GM23248 (cell line): Measurements from ENCODE around the gene GLI2. TPM values are rescaled to one million over a fixed set of nuclear protein-coding genes. Genes with fewer than 3 reads are reported as not detected.

Experiments used
- DNase-seq: peaks from one replicate; pipeline ENCODE4 v3.0.0-alpha.2; 2015
- H2AFZ ChIP-seq: fragments of 200-600 bp; sonication (generic); 2 replicates; pipeline ENCODE4 v1.6.1; 2016; ENCODE audit warnings: antibody characterized with exemption
- H3F3A ChIP-seq: fragments of 200-600 bp; sonication (generic); 2 replicates; pipeline ENCODE4 v1.6.1; 2016; ENCODE audit warnings: mild to moderate bottlenecking, antibody characterized with exemption, mixed run types; ENCODE audit not compliant: insufficient read depth
- H3K27ac ChIP-seq: fragments of 200-600 bp; sonication (generic); 2 replicates; pipeline ENCODE4 v1.5.1; 2016; ENCODE audit warnings: mild to moderate bottlenecking
- H3K27me3 ChIP-seq: fragments of 200-600 bp; sonication (generic); replicated peaks from 2 replicates; pipeline ENCODE4 v1.6.1; 2016; ENCODE audit warnings: mild to moderate bottlenecking; ENCODE audit not compliant: insufficient read depth
- H3K36me3 ChIP-seq: fragments of 200-600 bp; sonication (generic); 2 replicates; pipeline ENCODE4 v1.6.1; 2016; ENCODE audit warnings: low read depth, mild to moderate bottlenecking
- H3K4me1 ChIP-seq: fragments of 200-600 bp; sonication (generic); 2 replicates; pipeline ENCODE4 v1.6.1; 2016; ENCODE audit warnings: mild to moderate bottlenecking; ENCODE audit not compliant: insufficient read depth
- H3K4me2 ChIP-seq: fragments of 200-600 bp; sonication (generic); one replicate; pipeline ENCODE4 v1.6.1; 2016; ENCODE audit warnings: mild to moderate bottlenecking; ENCODE audit not compliant: unreplicated experiment
- H3K4me3 ChIP-seq: fragments of 200-600 bp; sonication (generic); 2 replicates; pipeline ENCODE4 v1.5.1; 2016; ENCODE audit warnings: mild to moderate bottlenecking
- H3K79me2 ChIP-seq: fragments of 200-600 bp; sonication (generic); 2 replicates; pipeline ENCODE4 v1.6.1; 2016; ENCODE audit warnings: mild to moderate bottlenecking; ENCODE audit not compliant: insufficient read depth
- H3K9ac ChIP-seq: fragments of 200-600 bp; sonication (generic); 2 replicates; pipeline ENCODE4 v1.6.1; 2016; ENCODE audit warnings: mild to moderate bottlenecking
- H3K9me2 ChIP-seq: fragments of 200-600 bp; sonication (generic); 2 replicates; pipeline ENCODE4 v1.6.1; 2016; ENCODE audit warnings: mixed run types, mild to moderate bottlenecking, moderate library complexity; ENCODE audit not compliant: insufficient read depth
- H3K9me3 ChIP-seq: fragments of 200-600 bp; sonication (generic); one replicate; pipeline ENCODE4 v1.6.1; 2017; ENCODE audit warnings: low read depth
- H4K20me1 ChIP-seq: fragments of 200-600 bp; sonication (generic); 2 replicates; pipeline ENCODE4 v1.6.0; 2016; ENCODE audit not compliant: insufficient read depth
- EZH2 ChIP-seq: fragments of 200-600 bp; sonication (generic); IDR thresholded peaks from 2 replicates; pipeline ENCODE4 v1.6.1; 2018; ENCODE audit warnings: antibody characterized with exemption, mild to moderate bottlenecking; ENCODE audit not compliant: insufficient read depth, poor library complexity, severe bottlenecking
- EZH2phosphoT487 ChIP-seq: fragments of 200-600 bp; sonication (generic); IDR thresholded peaks from 2 replicates; pipeline ENCODE4 v1.6.1; 2018; ENCODE audit warnings: antibody characterized with exemption, moderate library complexity, mild to moderate bottlenecking, low read depth; ENCODE audit not compliant: insufficient read depth
- WGBS, 2 experiments: methylation state at CpG; one replicate each; pipeline ENCODE4 v1.1.6; 2015 to 2017; ENCODE audit warnings: low lambda C conversion rate in 2 of 2, low coverage in 1 of 2; ENCODE audit errors: missing lambda C conversion rate in 2 of 2; 5-methylcytosine and 5-hydroxymethylcytosine counted together
- in situ Hi-C: fragments of 300-500 bp; cut with MboI; formaldehyde crosslinking; loops from 2 replicates; pipeline ENCODE4 v1.15.0; 2020
- polyA plus RNA-seq: library from polyadenylated mRNA; unstranded; fragments of >200 nt; fragmentation: Nextera tagmentation; extraction: Ambion mirVana; gene quantifications from 2 replicates; pipeline ENCODE4 v1.2.1, GENCODE V29; 2016
- total RNA-seq: library from RNA; depleted of rRNA; stranded (reverse); fragments of >200 nt; shearing (Covaris generic); gene quantifications from 2 replicates; pipeline ENCODE4 v1.2.3, GENCODE V29; 2014

Gene GLI2
- total and polyA plus RNA-seq, 2 experiments from 2014 or later = 8.3 to 9.0 TPM

DNA sequence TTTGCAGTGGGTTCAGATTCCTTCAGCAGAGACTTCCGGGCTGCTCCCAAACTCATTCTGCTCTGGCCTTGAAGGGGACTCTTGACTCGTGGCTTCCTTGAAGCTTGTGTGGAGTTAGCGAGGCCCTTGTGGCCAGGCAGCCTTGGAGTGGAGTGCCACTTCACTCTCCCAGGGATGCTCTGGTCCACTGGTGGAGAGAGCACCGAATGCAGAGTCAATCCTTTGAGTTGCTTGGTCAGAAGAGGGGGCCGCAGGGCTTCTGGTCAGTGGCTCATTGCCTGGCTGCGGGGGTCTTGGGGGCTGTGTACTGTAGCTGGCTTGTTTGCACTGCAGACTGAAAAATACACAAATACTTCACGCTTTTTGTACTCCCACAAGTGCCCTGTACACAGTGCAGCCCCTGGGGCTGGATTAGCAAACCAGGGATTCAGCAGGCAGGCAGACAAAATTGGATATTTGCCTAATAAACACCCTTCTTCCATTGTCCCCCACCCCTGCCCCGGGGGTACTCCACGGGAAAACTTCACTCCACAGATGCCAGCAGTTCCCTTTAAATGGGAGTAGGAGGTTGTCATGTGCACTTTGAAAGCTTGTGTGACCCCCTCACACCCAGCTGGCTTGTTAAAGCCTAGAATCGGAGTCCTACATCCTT is 3.2 kb downstream of the GLI2 start:
- Histone ChIP-seq H3K79me2 (peaks cover 67% of the 10 kb centered on the region), H3K27me3 (no peaks in the 10 kb centered on the region), H3K9me2 (no peaks in the 10 kb centered on the region), H4K20me1 (no peaks in the 10 kb centered on the region), H3K36me3 (no peaks in the 10 kb centered on the region), H3K9me3 (no peaks in the 10 kb centered on the region), H3F3A (peaks cover 8% of the 10 kb centered on the region; the same call in 1 of the 2 replicates), H3K27ac (no peak overlapping the region), H3K4me3 (no peak overlapping the region), H3K4me1 (peaks cover 9% of the 10 kb centered on the region), H3K9ac (no peak overlapping the region), H2AFZ (no peak overlapping the region), H3K4me2 (no peak overlapping the region)
- DNase-seq = no peak
- TF ChIP-seq EZH2phosphoT487 (no peak), EZH2 (no peak)
- in situ Hi-C loops = no loop called here
- 88 to 89% methylated on average over 10 of the region's 10 CpGs for WGBS, 2 experiments

GRCh38 chr2:120739438-120740090 is 3.9 kb downstream of the GLI2 start:
- Histone ChIP-seq H3K4me3 (no peak overlapping the region), H3K9me3 (no peaks in the 10 kb centered on the region), H3K9me2 (no peaks in the 10 kb centered on the region), H3K36me3 (no peaks in the 10 kb centered on the region), H3K79me2 (peaks cover 73% of the 10 kb centered on the region), H3K4me2 (no peak overlapping the region), H3K27me3 (no peaks in the 10 kb centered on the region), H3K9ac (no peak overlapping the region), H3K4me1 (peaks cover 9% of the 10 kb centered on the region; the same call in 1 of the 2 replicates), H3K27ac (no peak overlapping the region), H2AFZ (no peak overlapping the region), H4K20me1 (no peaks in the 10 kb centered on the region), H3F3A (peaks cover 8% of the 10 kb centered on the region; the same call in 1 of the 2 replicates)
- in situ Hi-C loops = no loop called here
- DNase-seq = no peak
- TF ChIP-seq EZH2phosphoT487 (no peak), EZH2 (no peak)
- 94 to 96% methylated on average over 8 of the region's 8 CpGs for WGBS, 2 experiments

- Histone ChIP-seq H3K9me3 (no peaks in the 10 kb centered on the region), H3K27ac (no peak overlapping the region), H4K20me1 (no peaks in the 10 kb centered on the region)
These were observed 4.7 kb downstream of the GLI2 start for GRCh38 chr2:120740375-120740764.

DNA sequence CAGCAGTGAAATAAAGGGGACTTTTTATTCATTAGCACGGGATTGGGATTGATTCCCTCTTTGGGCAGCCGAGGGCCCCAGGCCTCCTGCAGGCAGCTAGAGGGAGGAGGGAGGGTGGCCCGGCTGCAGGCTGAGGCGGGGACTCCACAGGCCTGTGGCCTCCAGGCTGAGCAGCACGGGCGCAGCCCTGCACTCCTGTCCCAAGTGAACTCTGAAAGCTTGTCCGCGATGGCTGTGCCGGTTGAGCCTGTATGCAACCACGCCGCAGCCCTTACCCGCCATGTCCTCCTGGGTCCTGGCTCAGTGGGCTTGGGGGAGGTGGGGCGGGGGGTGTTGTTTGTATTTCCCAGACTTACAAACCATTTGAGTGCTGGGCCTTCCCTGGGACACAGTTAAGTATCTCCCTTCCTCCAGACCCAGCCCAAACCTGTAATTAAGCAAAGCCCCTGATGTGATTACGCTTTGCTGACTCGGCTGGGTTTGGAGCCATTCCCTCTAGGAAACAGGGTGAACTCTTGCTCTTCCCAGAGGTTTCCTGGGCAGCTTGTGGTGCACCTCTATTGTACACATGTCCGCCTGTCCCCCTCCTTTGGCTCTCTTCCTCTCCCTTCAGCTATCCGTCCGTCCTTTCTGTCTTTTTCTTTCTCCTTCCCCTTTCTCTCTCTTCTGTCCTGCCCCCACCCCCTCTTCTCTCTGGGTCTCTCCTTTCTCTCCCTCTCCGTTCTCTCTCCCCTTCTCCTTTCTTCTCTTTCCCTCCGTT is 5.3 kb downstream of the GLI2 start:
- Histone ChIP-seq H3F3A (peaks cover 8% of the 10 kb centered on the region; the same call in 1 of the 2 replicates), H3K4me3 (peak overlapping the region; percentile 69), H3K4me1 (peaks cover 9% of the 10 kb centered on the region; the same call in 1 of the 2 replicates), H3K9ac (peak overlapping the region; percentile 65), H3K9me2 (no peaks in the 10 kb centered on the region), H3K27me3 (no peaks in the 10 kb centered on the region), H3K36me3 (no peaks in the 10 kb centered on the region), H3K4me2 (peak overlapping the region; percentile 77), H3K9me3 (no peaks in the 10 kb centered on the region), H3K79me2 (peaks cover 87% of the 10 kb centered on the region), H4K20me1 (no peaks in the 10 kb centered on the region), H2AFZ (peak overlapping the region; percentile 81), H3K27ac (no peak overlapping the region)
- in situ Hi-C loops = no loop called here
- WGBS, 2 experiments = 70 to 76% methylated on average over 20 of the region's 20 CpGs
- TF ChIP-seq EZH2 (no peak), EZH2phosphoT487 (no peak)
- no peak for DNase-seq

More at GRCh38 chr2:120740375-120740764, 4.7 kb downstream of the GLI2 start:
- Histone ChIP-seq H3K4me2 (no peak overlapping the region), H3K36me3 (no peaks in the 10 kb centered on the region), H3K4me3 (no peak overlapping the region), H3F3A (peaks cover 8% of the 10 kb centered on the region; the same call in 1 of the 2 replicates), H2AFZ (no peak overlapping the region), H3K9me2 (no peaks in the 10 kb centered on the region), H3K4me1 (peaks cover 9% of the 10 kb centered on the region; the same call in 1 of the 2 replicates), H3K79me2 (peaks cover 81% of the 10 kb centered on the region), H3K27me3 (no peaks in the 10 kb centered on the region), H3K9ac (no peak overlapping the region)
- TF ChIP-seq EZH2 (no peak), EZH2phosphoT487 (no peak)
- DNase-seq = no peak
- WGBS, 2 experiments = 98% methylated on average over 8 of the region's 8 CpGs
- in situ Hi-C loops = no loop called here
